ENCODE measurements around the gene LRRN4. TPM values are rescaled to one million over a fixed set of nuclear protein-coding genes. Genes with fewer than 3 reads are reported as not detected.

The LRRN4 gene
- total and polyA plus RNA-seq, 2 of the 8 experiments (the other 6 are each of a cell fraction or from before 2014, with no cell fraction given), result 0.21 to 0.89 TPM

GRCh38 chr20:5990946-5991345 lies 62.9 kb downstream of the LRRN4 start (continued):
- TF ChIP-seq CHD7 (IDR thresholded peaks at IDR 0.05; ENCODE audit: insufficient replicate concordance, low read length) (no peak), ATF2 (IDR thresholded peaks at IDR 0.05; ENCODE audit: low read length) (no peak), RXRA (IDR thresholded peaks at IDR 0.05; ENCODE audit: insufficient read depth, low read depth, low read length) (no peak)

All from H1 (cell line).